Measurements from ENCODE around the gene SREBF1. TPM values are rescaled to one million over a fixed set of nuclear protein-coding genes. Genes with fewer than 3 reads are reported as not detected.

The SREBF1 gene
- total RNA-seq = 85.0 and 98.9 TPM in 2 replicates
- long read RNA-seq, partial matches to known transcripts = 0 of 1 reads
- long read RNA-seq, other reads (novel, unspliced or antisense) = 1 of 1 reads

DNA sequence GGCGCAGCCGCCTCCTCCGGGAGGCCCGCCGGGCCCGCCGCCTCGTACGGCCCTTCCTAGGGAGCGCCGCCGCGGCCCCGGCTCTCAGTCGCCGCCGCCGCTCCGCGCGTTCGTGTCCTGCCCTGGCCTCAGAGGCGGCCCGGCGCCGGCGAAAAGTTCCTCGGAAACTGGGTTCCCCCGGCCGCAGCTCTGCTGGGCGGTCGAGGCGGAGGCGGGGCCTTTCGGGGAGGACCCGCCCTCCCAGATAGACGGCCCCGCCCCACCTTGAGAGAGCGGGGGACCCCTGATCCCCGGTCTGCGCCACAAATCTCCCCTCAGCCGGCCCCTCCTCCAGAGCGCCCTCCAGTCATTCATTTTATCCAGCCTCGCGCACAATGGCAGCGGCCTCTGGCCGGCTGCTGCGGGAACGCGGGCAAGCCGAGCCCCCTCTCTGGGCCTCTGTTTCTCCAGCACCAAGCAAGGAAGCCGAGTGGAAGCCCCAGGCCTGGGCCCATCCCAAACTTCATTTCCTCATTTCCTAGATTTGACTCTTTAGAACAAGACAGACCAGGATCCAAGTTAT is at the start of gene SREBF1:
Gene SREBF1, minus strand, starts transcription at position 169 of the 562 bp plus-strand sequence. CDS start 169 bp downstream, outside the sequence.
- peaks cover 2% of the 10 kb centered on the region for H3K36me3 Mint-ChIP-seq (ENCODE audit: insufficient read depth)
- no peaks in the 10 kb centered on the region for H3K27me3 Mint-ChIP-seq
- H3K9me3 Mint-ChIP-seq (ENCODE audit: low read depth) = no peaks in the 10 kb centered on the region
- TF ChIP-seq, protein P1, sequence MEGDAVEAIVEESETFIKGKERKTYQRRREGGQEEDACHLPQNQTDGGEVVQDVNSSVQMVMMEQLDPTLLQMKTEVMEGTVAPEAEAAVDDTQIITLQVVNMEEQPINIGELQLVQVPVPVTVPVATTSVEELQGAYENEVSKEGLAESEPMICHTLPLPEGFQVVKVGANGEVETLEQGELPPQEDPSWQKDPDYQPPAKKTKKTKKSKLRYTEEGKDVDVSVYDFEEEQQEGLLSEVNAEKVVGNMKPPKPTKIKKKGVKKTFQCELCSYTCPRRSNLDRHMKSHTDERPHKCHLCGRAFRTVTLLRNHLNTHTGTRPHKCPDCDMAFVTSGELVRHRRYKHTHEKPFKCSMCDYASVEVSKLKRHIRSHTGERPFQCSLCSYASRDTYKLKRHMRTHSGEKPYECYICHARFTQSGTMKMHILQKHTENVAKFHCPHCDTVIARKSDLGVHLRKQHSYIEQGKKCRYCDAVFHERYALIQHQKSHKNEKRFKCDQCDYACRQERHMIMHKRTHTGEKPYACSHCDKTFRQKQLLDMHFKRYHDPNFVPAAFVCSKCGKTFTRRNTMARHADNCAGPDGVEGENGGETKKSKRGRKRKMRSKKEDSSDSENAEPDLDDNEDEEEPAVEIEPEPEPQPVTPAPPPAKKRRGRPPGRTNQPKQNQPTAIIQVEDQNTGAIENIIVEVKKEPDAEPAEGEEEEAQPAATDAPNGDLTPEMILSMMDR (IDR thresholded peaks at IDR 0.05; ENCODE audit: unreplicated experiment) = no peak
- peaks cover 44% of the 10 kb centered on the region for H3K4me1 Mint-ChIP-seq (ENCODE audit: low read depth)
- peak within 1 kb of the TSS; percentile 98 for H3K27ac Mint-ChIP-seq
- H3K4me3 Mint-ChIP-seq (ENCODE audit: low read depth) = peak within 1 kb of the TSS; percentile 87
- DNase-seq (ENCODE audit: low spot score, unreplicated experiment) = peak; percentile 49

- no peak for DNase-seq (ENCODE audit: low spot score, unreplicated experiment)
- Mint-ChIP-seq H3K36me3 (ENCODE audit: insufficient read depth) (peaks cover 5% of the 10 kb centered on the region), H3K4me3 (ENCODE audit: low read depth) (no peak overlapping the region), H3K9me3 (ENCODE audit: low read depth) (no peaks in the 10 kb centered on the region), H3K4me1 (ENCODE audit: low read depth) (no peaks in the 10 kb centered on the region), H3K27ac (no peak overlapping the region), H3K27me3 (no peaks in the 10 kb centered on the region)
- TF ChIP-seq, protein P1 (IDR thresholded peaks at IDR 0.05; ENCODE audit: unreplicated experiment) = no peak
Observed at GRCh38 chr17:17886226-17886625, 49.4 kb upstream of the SREBF1 start.

- DNase-seq (ENCODE audit: low spot score, unreplicated experiment) = no peak
- Mint-ChIP-seq H3K27me3 (no peaks in the 10 kb centered on the region), H3K4me1 (ENCODE audit: low read depth) (no peaks in the 10 kb centered on the region), H3K4me3 (ENCODE audit: low read depth) (no peak overlapping the region), H3K9me3 (ENCODE audit: low read depth) (no peaks in the 10 kb centered on the region), H3K36me3 (ENCODE audit: insufficient read depth) (peaks cover 4% of the 10 kb centered on the region), H3K27ac (no peak overlapping the region)
- TF ChIP-seq, protein P1 (IDR thresholded peaks at IDR 0.05; ENCODE audit: unreplicated experiment) = no peak
Observed at GRCh38 chr17:17884391-17885357, 47.9 kb upstream of the SREBF1 start.

- Mint-ChIP-seq H3K27ac (no peak overlapping the region), H3K36me3 (ENCODE audit: insufficient read depth) (peaks cover 5% of the 10 kb centered on the region), H3K27me3 (no peaks in the 10 kb centered on the region), H3K4me1 (ENCODE audit: low read depth) (no peaks in the 10 kb centered on the region), H3K9me3 (ENCODE audit: low read depth) (no peaks in the 10 kb centered on the region), H3K4me3 (ENCODE audit: low read depth) (no peak overlapping the region)
- no peak for DNase-seq (ENCODE audit: low spot score, unreplicated experiment)
- TF ChIP-seq, protein P1 (IDR thresholded peaks at IDR 0.05; ENCODE audit: unreplicated experiment) = no peak
Observed at GRCh38 chr17:17883801-17884200, 47.0 kb upstream of the SREBF1 start.

- TF ChIP-seq, protein P1 (IDR thresholded peaks at IDR 0.05; ENCODE audit: unreplicated experiment) = no peak
- Mint-ChIP-seq H3K27me3 (no peaks in the 10 kb centered on the region), H3K4me3 (ENCODE audit: low read depth) (no peak overlapping the region), H3K9me3 (ENCODE audit: low read depth) (no peaks in the 10 kb centered on the region), H3K27ac (no peak overlapping the region), H3K4me1 (ENCODE audit: low read depth) (peaks cover 9% of the 10 kb centered on the region), H3K36me3 (ENCODE audit: insufficient read depth) (peaks cover 5% of the 10 kb centered on the region)
- no peak for DNase-seq (ENCODE audit: low spot score, unreplicated experiment)
Observed at GRCh38 chr17:17882082-17882581, 45.3 kb upstream of the SREBF1 start.
